Measurements from ENCODE around the gene OSBPL2.

OSBPL2 gene

GRCh38 chr20:62222266-62222850 lies 16.0 kb upstream of the OSBPL2 start:
- DNase-seq (ENCODE audit: low spot score) = no peak

GRCh38 chr20:62222972-62223371 lies 15.3 kb upstream of the OSBPL2 start:
- DNase-seq (ENCODE audit: low spot score) = no peak

GRCh38 chr20:62223571-62223970 lies 14.8 kb upstream of the OSBPL2 start:
- DNase-seq (ENCODE audit: low spot score) = no peak

GRCh38 chr20:62224113-62224855 lies 14.0 kb upstream of the OSBPL2 start:
- no peak for DNase-seq (ENCODE audit: low spot score)

- no peak for DNase-seq (ENCODE audit: low spot score)
Observed at GRCh38 chr20:62225026-62225425, 13.3 kb upstream of the OSBPL2 start.

GRCh38 chr20:62225820-62226635 lies 12.3 kb upstream of the OSBPL2 start:
- no peak for DNase-seq (ENCODE audit: low spot score)

GRCh38 chr20:62226707-62227590 lies 11.4 kb upstream of the OSBPL2 start:
- no peak for DNase-seq (ENCODE audit: low spot score)

GRCh38 chr20:62227591-62227976 lies 10.7 kb upstream of the OSBPL2 start:
- no peak for DNase-seq (ENCODE audit: low spot score)

- no peak for DNase-seq (ENCODE audit: low spot score)
Observed at GRCh38 chr20:62227977-62228958, 10.1 kb upstream of the OSBPL2 start.

GRCh38 chr20:62228982-62229545 lies 9.3 kb upstream of the OSBPL2 start:
- no peak for DNase-seq (ENCODE audit: low spot score)

GRCh38 chr20:62229667-62230066 lies 8.7 kb upstream of the OSBPL2 start:
- DNase-seq (ENCODE audit: low spot score) = no peak

GRCh38 chr20:62230276-62230675 lies 8.0 kb upstream of the OSBPL2 start:
- DNase-seq (ENCODE audit: low spot score) = no peak

GRCh38 chr20:62230696-62231095 lies 7.6 kb upstream of the OSBPL2 start:
- DNase-seq (ENCODE audit: low spot score) = no peak

- DNase-seq (ENCODE audit: low spot score) = no peak
Observed at GRCh38 chr20:62231292-62231691, 7.0 kb upstream of the OSBPL2 start.

GRCh38 chr20:62232194-62232593 lies 6.1 kb upstream of the OSBPL2 start:
- no peak for DNase-seq (ENCODE audit: low spot score)

GRCh38 chr20:62232770-62233645 lies 5.3 kb upstream of the OSBPL2 start:
- no peak for DNase-seq (ENCODE audit: low spot score)

GRCh38 chr20:62233684-62234083 lies 4.6 kb upstream of the OSBPL2 start:
- no peak for DNase-seq (ENCODE audit: low spot score)

GRCh38 chr20:62234339-62234738 lies 4.0 kb upstream of the OSBPL2 start:
- peak; percentile 56 for DNase-seq (ENCODE audit: low spot score)

- peak; percentile 75 for DNase-seq (ENCODE audit: low spot score)
Observed at GRCh38 chr20:62235001-62235776, 3.1 kb upstream of the OSBPL2 start.
